Activated CD4-positive, alpha-beta T cell treated with anti-CD3 and anti-CD28 coated beads, Interleukin-2, amount 50 U/mL, for 48 hours (primary cell): ENCODE data around the gene SPART.

Experiments used
- DNase-seq, 2 experiments: peaks; one replicate each; pipeline ENCODE4 v3.0.0-alpha.2; 2020

The SPART gene, protein sequence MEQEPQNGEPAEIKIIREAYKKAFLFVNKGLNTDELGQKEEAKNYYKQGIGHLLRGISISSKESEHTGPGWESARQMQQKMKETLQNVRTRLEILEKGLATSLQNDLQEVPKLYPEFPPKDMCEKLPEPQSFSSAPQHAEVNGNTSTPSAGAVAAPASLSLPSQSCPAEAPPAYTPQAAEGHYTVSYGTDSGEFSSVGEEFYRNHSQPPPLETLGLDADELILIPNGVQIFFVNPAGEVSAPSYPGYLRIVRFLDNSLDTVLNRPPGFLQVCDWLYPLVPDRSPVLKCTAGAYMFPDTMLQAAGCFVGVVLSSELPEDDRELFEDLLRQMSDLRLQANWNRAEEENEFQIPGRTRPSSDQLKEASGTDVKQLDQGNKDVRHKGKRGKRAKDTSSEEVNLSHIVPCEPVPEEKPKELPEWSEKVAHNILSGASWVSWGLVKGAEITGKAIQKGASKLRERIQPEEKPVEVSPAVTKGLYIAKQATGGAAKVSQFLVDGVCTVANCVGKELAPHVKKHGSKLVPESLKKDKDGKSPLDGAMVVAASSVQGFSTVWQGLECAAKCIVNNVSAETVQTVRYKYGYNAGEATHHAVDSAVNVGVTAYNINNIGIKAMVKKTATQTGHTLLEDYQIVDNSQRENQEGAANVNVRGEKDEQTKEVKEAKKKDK

DNA sequence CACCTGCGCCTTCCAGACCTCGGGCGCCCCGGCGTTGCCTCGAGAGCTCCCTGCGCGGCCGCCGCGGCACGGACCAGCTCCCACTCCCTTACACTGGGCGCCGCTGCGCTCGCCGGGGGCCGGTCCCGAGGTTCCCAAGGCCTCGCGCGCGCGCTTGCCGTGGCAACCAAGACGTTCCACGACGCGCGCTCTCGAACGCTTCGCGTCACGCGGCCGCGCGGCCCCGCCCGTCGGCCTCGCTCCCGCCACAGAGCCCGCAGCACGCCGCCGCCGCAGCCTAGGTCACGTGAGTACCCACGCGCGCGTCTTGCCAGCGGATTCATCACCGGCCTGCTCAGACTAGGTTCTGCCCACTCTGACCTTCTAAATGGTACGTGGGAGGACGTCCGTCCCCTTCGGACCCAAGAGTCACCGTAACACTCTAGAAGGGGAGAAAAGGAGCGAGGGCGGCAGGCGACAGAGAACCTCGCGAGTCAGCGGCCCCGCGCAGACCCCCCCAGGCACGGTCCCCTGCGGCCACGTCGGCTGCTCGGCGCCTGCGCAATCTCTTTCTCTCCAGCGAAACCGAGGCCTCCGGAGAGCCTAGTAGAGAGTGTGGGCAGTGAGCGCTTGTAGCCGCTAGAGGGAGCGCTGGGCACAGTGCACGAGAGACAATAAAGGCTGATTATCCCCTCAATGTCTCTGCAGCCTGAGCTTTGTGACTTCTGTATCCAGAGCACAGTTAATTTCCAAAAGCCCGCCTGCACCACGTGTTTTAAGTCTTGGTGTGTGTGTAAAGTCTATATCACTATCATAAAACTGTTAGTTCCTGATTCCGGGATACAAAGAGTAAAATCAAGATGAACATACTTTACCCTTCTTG lies at the start of gene SPART:
SPART (minus strand) TSS at position 173 of the 862 bp plus-strand sequence. CDS start 10,564 bp downstream, outside the sequence.
- DNase-seq, result peak; percentile 84 to 90

DNA sequence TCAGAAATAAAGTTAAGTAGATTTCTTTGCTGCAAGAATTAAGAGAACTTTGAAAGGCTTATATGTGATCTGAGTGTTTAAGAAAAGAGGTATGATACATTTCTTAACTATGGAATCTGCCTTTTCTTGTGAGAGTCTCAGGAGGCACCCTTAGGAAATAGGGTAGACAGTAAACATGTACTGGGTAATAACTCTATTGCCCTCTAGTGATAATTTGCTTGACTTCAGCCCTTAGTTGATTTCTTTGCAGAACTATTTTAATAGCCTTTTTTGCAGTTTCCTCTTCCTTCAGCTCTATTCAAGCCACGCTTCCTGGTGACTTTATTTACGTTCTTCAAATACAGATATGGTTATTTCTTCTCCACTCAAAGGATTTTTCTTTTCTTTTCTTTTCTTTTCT lies 49.1 kb upstream of the SPART start:
- no peak for DNase-seq

DNA sequence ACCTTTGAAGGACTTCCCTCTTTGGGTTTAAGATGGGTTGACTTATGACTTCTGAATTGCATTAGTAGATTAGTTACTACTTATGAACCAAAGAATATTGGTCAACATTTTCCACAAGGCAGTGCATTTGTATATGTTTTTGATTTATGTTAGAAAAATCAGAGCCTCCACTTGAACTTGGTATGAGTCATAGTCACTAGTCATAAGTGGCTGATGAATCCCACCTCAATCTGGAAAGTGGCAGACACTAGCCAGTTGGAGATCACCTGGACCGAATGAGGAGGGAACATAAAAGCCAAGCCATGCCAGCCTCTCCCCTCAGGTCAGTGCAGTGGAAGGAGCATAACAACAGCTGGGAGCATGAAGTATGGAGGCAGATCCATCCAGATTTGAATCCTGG lies 39.3 kb upstream of the SPART start:
- DNase-seq, result no peak

DNA sequence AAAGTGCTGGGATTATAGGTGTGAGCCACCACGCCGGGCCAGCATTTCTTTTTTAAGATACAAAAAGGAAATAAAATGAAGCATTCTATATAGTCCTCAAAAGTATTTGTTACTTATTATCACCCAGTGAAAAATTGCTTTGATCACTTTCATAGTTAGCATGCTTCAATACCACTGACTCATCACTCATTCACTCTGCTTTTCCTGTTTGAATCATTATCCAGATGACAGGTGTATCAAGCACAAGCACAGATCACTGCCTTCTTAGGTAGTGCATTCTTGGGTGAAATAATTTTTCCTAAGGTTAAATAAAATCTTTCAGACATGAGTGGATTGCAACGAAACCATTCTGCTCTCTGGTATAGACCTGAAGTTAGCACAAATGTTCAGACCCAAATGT lies 35.8 kb upstream of the SPART start:
- DNase-seq, result no peak

DNA sequence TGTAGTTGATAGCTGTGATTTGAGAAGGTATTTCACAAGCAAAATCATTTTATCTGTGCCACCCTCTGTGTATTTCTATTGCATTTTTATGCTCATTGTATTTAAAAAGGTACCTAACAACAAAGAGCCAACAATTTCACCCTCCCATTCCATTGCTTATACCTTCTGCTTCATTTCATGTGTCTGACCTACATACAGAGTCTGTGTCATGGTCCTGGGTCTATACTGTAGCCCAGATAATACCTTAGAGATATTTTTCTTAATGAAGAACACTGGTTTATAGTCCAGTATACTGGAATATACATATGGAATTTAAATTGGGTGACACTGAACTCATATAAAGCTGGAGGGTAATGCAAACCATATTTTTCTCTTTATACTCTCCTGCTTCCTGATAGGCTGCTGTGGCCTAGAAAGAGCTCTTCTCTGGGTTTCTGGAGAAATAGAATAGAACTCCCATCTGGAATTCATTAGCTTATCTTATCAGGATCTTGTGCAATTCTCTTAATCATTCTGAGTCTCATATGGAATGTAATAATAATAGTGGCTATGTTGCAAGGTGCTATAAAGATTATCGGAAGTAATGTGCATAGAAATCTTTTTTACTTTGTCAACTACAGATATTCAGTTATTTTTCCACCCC lies 31.8 kb upstream of the SPART start:
- DNase-seq, result no peak

DNA sequence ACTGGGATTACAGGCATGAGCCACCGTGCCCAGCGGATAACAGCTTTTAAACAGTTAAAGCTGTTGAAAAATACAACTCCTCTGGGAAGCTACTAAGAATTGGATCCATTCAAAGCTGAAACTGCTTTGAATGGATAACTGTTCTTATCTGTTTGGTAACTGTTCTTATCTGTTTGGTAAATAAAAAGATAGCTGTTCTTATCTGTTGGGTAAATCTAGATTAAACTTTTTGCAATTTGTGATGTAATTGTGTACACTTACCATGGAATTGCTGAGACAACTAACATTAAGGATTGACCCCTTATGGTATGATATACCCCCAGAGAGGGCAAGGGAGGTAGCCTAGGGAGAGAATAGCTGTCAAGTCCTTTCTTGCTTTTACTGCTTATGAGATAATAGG lies 27.9 kb upstream of the SPART start:
- no peak for DNase-seq

DNA sequence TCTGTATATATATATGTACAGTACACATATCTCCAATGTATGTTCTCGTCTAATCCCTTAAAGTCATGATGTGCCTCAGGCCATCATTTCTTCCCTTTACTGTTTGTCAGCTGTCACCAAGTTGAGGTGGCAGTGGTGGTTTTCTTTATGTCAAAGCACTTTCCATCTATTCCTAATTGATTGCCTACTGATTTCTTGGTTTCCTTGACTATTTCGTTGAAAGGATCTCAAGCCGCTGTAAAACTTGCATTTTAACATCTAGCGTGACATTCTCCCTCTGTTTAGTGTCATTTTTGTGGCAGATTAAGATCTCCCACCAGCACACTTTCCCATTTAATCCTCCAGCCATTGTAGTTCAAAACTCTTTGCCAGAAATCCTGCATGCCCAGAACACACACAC lies 25.0 kb upstream of the SPART start:
- DNase-seq, result no peak

DNA sequence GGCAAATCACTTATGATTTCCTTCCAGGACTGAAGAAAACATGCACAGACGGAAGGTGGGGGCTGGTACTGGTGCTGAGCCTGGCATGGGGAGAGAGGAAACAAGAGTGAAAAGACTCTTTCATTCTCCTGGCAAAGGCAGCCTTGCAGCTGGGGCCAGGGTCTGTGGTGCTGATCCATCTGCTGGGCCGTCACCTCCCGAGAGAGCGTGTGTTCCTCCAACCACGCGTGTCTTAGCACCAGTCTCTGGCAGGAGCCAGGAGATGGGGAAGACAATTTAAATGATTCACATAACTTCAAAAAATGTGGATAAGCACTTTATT lies 23.9 kb upstream of the SPART start:
- DNase-seq, result no peak

DNA sequence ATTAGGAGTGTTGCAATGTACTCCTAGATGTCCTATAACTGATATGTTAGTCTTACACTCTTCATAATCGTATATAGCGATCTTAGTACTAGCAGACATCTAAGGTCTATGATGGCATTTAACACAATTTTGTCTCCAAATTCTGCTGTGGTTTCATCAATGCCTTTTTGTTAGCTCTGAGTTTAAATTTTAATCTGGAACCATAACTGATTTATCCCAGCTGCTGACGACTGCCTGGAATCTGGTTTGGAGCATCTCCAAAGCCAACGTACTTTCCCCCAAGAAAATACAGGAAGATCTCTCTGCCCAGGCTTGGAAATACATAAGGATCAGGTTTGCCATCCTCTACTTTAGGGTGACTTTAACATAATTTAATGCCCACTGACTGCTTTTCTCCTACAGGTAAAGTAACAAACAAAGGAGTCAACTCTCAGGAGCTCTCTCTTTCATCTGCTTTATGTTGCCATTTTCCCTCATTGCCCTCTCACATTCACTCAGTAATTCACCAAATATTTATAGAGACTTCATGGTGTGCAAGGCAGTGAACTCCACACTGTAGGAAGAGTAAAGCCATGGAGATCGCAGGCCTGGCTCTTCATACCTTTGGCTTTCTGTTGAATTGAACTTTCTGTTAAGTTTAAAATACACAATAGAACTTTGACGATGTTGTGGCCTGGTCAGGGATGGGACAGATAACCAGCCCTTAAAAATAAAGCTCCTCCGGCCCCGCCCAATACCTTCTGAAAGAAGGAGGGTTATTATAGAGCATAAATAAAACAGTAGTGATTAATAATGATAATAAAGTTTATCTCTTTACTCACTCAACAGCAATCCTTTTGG lies 23.3 kb upstream of the SPART start:
- no peak for DNase-seq

DNA sequence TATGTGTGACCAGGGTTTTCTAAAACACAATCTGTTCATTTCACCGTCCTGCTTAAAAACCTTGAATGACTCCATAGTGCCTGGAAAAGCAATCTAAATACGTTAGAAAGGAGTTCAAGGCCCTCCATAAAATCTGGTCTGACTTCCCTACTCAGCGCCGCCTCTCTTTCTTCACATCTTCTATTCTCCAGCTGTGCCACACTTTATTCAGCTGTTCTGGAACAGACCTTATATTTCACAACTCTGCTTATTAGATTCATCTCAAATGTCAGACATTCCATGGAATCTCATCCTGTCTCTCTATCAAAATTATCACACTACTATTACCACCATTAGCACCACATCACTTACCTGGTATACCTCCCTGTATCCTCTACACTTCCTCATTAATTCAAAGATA lies 19.8 kb upstream of the SPART start:
- DNase-seq, result no peak

DNA sequence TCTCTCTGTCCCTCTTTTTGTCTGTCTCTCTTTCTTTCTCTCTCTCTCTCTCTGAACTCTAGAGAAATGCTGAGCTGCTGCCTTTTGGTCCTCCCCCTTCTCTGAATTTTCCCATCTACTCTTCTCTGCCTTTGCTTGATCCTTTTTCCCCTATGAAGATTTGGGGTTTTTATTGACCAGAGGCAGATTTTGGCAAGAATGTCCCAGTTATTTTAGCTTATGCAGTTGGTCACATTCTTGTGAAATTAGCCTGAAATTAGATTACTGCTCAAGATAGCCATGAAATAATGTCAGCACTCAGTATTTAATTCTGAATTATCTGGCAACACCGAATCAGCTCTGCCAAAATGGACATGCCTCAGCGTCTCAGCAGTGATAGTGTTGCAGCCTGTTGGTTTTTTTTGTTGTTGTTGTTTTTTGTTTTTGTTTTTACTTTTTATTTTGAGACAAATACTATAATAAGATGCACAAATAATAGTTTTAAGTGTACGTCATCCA lies 17.2 kb upstream of the SPART start:
- no peak for DNase-seq

DNA sequence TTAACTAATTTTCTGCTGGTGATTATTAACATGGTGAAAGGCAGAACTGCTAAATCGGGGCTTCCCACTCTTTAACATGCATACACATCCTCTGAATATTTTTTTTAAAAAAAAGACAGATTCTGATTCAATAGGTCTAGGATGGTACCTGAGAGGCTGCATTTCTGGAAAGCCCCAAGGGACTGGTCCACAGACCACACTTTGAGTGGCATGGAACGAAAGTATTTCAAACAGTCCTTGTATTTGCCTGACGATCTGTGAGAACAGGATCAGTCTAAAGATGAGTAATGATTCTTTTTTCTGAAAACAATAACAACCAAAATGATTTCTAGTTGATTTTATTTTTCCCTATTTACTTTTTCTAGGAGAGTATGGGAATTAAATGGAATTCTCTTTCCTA lies 16.7 kb upstream of the SPART start:
- DNase-seq, result no peak

DNA sequence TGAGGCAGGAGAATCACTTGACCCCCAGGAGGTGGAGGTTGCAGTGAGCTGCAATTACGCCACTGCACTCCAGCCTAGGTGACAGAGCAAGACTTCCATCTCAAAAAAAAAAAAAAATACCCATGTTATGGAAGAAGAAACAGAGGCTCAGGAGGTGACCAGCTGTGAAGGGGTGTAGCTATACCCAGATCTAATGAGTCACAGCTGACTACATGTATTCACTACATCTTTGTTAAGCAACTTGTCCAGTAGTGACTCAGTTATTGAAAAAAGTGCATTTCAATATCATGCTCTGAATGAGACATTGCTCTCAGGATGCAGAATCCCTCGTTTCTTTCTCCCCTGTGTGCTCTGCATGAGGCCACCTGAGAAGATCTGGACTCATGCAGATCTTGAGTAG lies 16.1 kb upstream of the SPART start:
- no peak for DNase-seq

DNA sequence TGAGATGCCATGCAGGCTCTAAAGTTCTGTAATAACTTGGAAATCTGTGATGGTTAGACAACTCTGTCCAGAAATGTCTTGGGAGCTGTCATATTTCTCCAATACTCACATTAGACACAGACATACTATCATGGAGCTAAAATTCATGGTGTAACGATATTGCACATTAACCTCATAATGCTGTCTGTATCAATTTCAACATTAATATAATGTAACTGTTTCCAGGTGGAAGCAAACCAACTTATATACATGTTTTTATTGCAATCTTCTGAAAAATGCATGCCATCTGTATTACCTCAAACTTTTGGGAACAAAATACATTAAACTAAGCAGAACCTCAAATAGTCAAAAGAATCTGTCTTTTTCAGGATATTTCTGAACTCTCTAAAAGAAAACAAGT lies 14.7 kb upstream of the SPART start:
- DNase-seq, result no peak

DNA sequence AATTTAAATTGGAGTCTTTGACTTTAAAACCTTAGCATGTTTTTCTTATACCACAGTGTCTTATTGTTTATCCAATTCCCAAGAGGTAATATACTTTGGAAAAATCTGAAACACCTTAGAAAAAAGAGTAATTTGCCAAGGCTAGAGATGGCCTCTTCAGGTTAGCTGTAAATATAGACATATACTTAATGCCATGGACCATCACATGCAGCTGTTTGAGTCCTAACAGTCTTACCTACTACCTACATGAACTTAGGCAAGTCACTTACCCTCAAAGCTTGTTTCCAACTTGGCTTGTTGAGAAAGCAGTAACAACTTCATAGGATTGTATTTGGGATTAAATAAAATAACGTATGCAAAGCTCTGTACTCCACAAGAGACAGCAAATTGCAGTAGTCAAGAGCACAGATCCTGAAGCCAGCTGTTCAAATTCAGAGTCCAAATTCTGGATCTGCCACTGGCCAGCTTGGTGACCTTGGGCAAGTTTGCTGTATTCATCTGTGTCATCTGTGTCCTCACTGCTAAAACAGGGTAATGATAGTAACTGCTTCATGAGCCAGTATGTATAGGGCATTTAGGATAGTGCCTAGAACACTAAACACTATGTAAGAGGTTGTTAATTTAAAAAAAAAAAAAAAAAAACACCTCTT lies 13.2 kb upstream of the SPART start:
- DNase-seq, result no peak

DNA sequence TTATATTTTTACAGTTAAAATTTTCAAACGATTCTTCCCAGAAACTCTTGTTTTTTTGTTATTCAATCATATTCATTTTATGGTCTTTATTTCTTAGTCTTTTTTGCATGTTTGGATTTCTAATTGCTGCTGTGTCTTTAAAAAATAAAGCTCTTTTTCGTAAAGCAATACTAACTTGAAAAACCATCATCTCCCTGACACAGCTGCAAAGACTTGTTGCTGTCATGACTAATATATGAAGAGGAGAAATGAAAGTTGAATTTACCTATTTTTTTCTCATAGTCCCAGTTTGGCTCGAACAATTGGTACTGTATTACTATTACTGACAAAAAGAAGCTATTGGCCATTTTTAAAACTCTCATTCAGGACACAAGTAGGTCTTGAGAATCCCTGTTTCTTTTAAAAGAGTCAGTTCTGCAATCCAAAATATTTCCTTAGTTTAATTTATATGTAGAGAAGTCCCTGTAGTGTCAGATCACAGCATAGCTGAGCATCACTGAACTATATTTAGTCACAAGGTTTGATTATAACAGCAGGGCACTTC lies 12.1 kb upstream of the SPART start:
- no peak for DNase-seq

DNA sequence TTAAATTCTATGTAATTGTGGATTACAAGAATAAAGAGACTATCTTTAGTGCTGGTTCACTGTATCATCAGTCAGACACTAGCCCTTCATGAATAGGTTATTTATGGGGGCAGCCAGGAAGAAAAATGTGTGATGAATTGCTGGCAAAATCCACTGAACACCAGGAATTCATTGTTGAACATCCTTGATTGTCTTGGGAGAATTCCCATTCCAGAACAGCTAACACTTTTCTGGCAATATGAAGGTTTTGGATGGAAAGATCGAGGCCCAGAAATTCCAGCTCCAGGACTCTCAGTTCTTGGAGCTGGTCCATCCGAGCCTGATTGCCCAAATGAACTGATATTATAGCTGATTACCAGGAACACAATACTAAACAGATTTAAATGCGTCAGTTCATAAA lies 11.5 kb upstream of the SPART start:
- DNase-seq, result no peak

DNA sequence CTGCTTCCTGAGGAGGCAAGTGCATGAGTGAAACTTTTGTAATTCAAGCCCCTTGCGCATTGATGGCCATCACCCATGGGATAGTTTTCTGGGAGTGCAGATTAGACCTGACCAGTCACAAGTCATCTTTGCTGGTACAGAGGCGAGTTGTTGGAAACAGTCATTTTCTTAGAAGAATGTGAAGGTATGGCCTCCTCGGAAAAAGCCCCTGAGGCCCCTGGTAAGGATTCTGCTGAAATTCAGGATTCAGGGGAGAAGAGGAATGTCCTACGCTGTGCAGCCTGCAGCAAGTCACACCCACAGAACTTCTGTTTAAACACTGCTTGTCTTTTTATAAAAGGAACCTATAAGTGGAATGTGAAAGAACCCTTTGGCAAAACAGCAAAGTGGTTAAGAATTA lies 11.0 kb upstream of the SPART start:
- DNase-seq, result no peak

DNA sequence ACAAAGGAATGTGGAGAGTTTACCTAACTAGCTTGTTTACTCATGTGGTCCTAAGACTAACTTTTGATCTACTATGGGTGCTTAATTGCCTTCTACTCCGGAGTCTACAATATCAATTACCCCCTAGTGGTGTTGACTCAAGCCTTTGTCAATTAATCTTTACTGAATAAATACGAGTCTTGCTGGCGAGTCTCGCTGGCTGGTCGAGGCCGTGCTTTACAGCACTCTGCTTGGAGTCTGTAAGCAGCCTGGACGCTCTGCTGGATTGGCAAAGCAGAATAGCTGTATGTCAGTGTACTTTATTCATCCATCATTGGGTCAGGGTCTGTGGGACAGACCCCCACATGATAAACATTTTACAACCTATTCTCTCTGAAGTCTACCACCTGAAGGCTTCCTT lies 9.9 kb upstream of the SPART start:
- DNase-seq, result no peak

DNA sequence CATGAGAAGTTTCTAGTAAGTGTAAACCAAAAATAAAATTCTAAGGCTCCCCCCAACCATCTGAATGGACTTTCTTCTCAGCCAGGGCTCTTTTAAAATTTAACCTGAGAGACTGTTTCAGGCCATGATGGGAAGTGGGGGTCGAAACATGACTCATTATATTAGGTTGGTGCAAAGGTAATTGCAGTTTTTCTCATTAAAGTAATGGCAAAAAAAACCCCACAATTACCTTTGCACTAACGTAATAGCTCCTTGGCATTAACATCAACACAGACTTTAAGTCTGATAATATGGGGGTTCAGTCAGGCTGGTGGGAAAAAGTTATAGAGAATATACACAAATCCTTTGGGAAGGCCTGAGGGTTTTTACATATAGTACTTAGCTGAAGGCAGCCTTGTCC lies 9.4 kb upstream of the SPART start:
- DNase-seq, result no peak
